HEK293 (cell line): Measurements from ENCODE around the gene NELL1.

Experiments used
- CTCF ChIA-PET: fragments of 350-600 bp; formaldehyde crosslinking; extraction: SDS; loops from one replicate; lab custom pipeline; 2021; ENCODE audit warnings: antibody characterized with exemption; lab: Yijun Ruan, JAX
- POLR2A ChIA-PET: fragments of 300-600 bp; formaldehyde crosslinking; extraction: SDS; loops from one replicate; lab custom pipeline; 2020; ENCODE audit warnings: antibody characterized with exemption, inconsistent platforms; lab: Yijun Ruan, JAX
- H3K27ac ChIP-seq: fragments of 200-500 bp; sonication (Bioruptor generic); 2 replicates; pipeline ENCODE4 v1.5.1; 2014; ENCODE audit warnings: low read depth, low read length, control low read depth, inconsistent platforms; ENCODE audit errors: extremely low read depth
- H3K36me3 ChIP-seq, 2 experiments: fragments of 200-500 bp in 1 of 2; sonication (Bioruptor generic) in 1 of 2; 1 replicate in 1 of 2; 2 replicates in 1 of 2; pipeline ENCODE4 v1.5.1; 2014 to 2017; ENCODE audit warnings: inconsistent platforms in 2 of 2, low read length in 2 of 2; ENCODE audit not compliant: control insufficient read depth in 2 of 2, insufficient read depth in 1 of 2
- H3K4me1 ChIP-seq: fragments of 200-500 bp; sonication (Bioruptor generic); 2 replicates; pipeline ENCODE4 v1.5.1; 2014; ENCODE audit warnings: mild to moderate bottlenecking, low read length, inconsistent platforms; ENCODE audit not compliant: control insufficient read depth, insufficient read depth
- H3K4me3 ChIP-seq: 2 replicates; pipeline ENCODE4 v1.5.1; 2011; ENCODE audit warnings: low read depth, mild to moderate bottlenecking, control low read depth, low read length, moderate library complexity
- H3K9me3 ChIP-seq: fragments of 200-500 bp; sonication (Bioruptor generic); 2 replicates; pipeline ENCODE4 v1.5.1; 2014; ENCODE audit warnings: low read depth, low read length, inconsistent platforms; ENCODE audit not compliant: control insufficient read depth, insufficient read depth
- GLI4 ChIP-seq: fragments of 450-650 bp; formaldehyde crosslinking; IDR thresholded peaks from 2 replicates; pipeline ENCODE4 v1.5.1; 2016; ENCODE audit warnings: missing biosample characterization, missing genetic modification characterization
- HOXA7 ChIP-seq: sonication (generic); formaldehyde crosslinking; IDR thresholded peaks from 2 replicates; pipeline ENCODE4 v1.8.1; 2022; ENCODE audit warnings: missing genetic modification reagents, borderline replicate concordance
- MEIS1 ChIP-seq: sonication (generic); formaldehyde crosslinking; IDR thresholded peaks from 2 replicates; pipeline ENCODE4 v1.8.1; 2022; ENCODE audit warnings: missing genetic modification reagents, mild to moderate bottlenecking, borderline replicate concordance
- MZF1 ChIP-seq: fragments of 450-650 bp; formaldehyde crosslinking; IDR thresholded peaks from 2 replicates; pipeline ENCODE4 v1.5.1; 2017; ENCODE audit warnings: missing biosample characterization, missing genetic modification characterization, borderline replicate concordance
- OVOL3 ChIP-seq: fragments of 450-650 bp; formaldehyde crosslinking; IDR thresholded peaks from 2 replicates; pipeline ENCODE4 v1.5.1; 2016; ENCODE audit warnings: missing biosample characterization, missing genetic modification characterization
- PRDM1 ChIP-seq: fragments of 450-650 bp; formaldehyde crosslinking; IDR thresholded peaks from 2 replicates; pipeline ENCODE4; 2016; ENCODE audit warnings: missing biosample characterization, missing genetic modification characterization
- WT1 ChIP-seq: fragments of 450-650 bp; formaldehyde crosslinking; IDR thresholded peaks from 2 replicates; pipeline ENCODE4 v1.5.1; 2016; ENCODE audit warnings: missing biosample characterization, missing genetic modification characterization
- ZBTB8A ChIP-seq: fragments of 450-650 bp; formaldehyde crosslinking; IDR thresholded peaks from 2 replicates; pipeline ENCODE4 v1.5.1; 2016; ENCODE audit warnings: missing biosample characterization, missing genetic modification characterization
- ZNF175 ChIP-seq: fragments of 450-650 bp; formaldehyde crosslinking; IDR thresholded peaks from 2 replicates; pipeline ENCODE4 v1.5.1; 2016; ENCODE audit warnings: missing biosample characterization, missing genetic modification characterization
- ZNF19 ChIP-seq: fragments of 450-650 bp; formaldehyde crosslinking; IDR thresholded peaks from 2 replicates; pipeline ENCODE4; 2016; ENCODE audit warnings: missing biosample characterization, missing genetic modification characterization, low read depth
- ZNF2 ChIP-seq: fragments of 450-650 bp; formaldehyde crosslinking; IDR thresholded peaks from 2 replicates; pipeline ENCODE4 v1.5.1; 2016; ENCODE audit warnings: missing biosample characterization, missing genetic modification characterization
- ZNF302 ChIP-seq: fragments of 450-650 bp; formaldehyde crosslinking; IDR thresholded peaks from 2 replicates; pipeline ENCODE4 v1.5.1; 2016; ENCODE audit warnings: missing biosample characterization, missing genetic modification characterization, low read depth
- ZNF37A ChIP-seq: fragments of 450-650 bp; IDR thresholded peaks from 2 replicates; pipeline ENCODE4 v1.5.1; 2018; ENCODE audit warnings: missing biosample characterization, missing genetic modification characterization
- ZNF391 ChIP-seq: fragments of 450-650 bp; formaldehyde crosslinking; IDR thresholded peaks from 2 replicates; pipeline ENCODE4 v1.5.1; 2016; ENCODE audit warnings: low read depth, missing biosample characterization, missing genetic modification characterization, borderline replicate concordance
- ZNF510 ChIP-seq: fragments of 450-650 bp; formaldehyde crosslinking; IDR thresholded peaks from 2 replicates; pipeline ENCODE4 v1.5.1; 2018; ENCODE audit warnings: mild to moderate bottlenecking, missing genetic modification characterization, missing biosample characterization; ENCODE audit not compliant: insufficient replicate concordance
- ZNF514 ChIP-seq: fragments of 450-650 bp; formaldehyde crosslinking; IDR thresholded peaks from 2 replicates; pipeline ENCODE4 v1.5.1; 2016; ENCODE audit warnings: missing biosample characterization, missing genetic modification characterization
- ZNF664 ChIP-seq: fragments of 450-650 bp; formaldehyde crosslinking; IDR thresholded peaks from 2 replicates; pipeline ENCODE4 v1.5.1; 2016; ENCODE audit warnings: missing biosample characterization, missing genetic modification characterization
- ZNF670 ChIP-seq: fragments of 450-650 bp; formaldehyde crosslinking; IDR thresholded peaks from 2 replicates; pipeline ENCODE4 v1.5.1; 2016; ENCODE audit warnings: missing biosample characterization, missing genetic modification characterization, low read depth
- ZNF677 ChIP-seq: fragments of 450-650 bp; IDR thresholded peaks from 2 replicates; pipeline ENCODE4 v1.5.0; 2018; ENCODE audit warnings: missing biosample characterization, mild to moderate bottlenecking, missing genetic modification characterization, moderate library complexity
- ZNF701 ChIP-seq: fragments of 450-650 bp; formaldehyde crosslinking; IDR thresholded peaks from 2 replicates; pipeline ENCODE4 v1.5.1; 2016; ENCODE audit warnings: missing biosample characterization, missing genetic modification characterization
- ZNF747 ChIP-seq: fragments of 450-650 bp; formaldehyde crosslinking; IDR thresholded peaks from 2 replicates; pipeline ENCODE4 v1.5.1; 2016; ENCODE audit warnings: missing biosample characterization, missing genetic modification characterization
- ZNF76 ChIP-seq: fragments of 450-650 bp; formaldehyde crosslinking; IDR thresholded peaks from 2 replicates; pipeline ENCODE4; 2016; ENCODE audit warnings: low read depth, missing biosample characterization, missing genetic modification characterization, borderline replicate concordance
- ZNF791 ChIP-seq: fragments of 450-650 bp; formaldehyde crosslinking; IDR thresholded peaks from 2 replicates; pipeline ENCODE4 v1.5.1; 2016; ENCODE audit warnings: missing biosample characterization, missing genetic modification characterization
- TF ChIP-seq, protein P1 (sequence below): fragments of 450-650 bp; formaldehyde crosslinking; IDR thresholded peaks from 2 replicates; pipeline ENCODE4 v1.5.0; 2017; ENCODE audit warnings: missing biosample characterization, missing genetic modification characterization, borderline replicate concordance
- TF ChIP-seq, protein P2 (sequence below): fragments of 450-650 bp; formaldehyde crosslinking; conservative IDR thresholded peaks from 2 replicates; pipeline ENCODE4 v1.5.1; 2016; ENCODE audit warnings: low read depth, missing biosample characterization, missing genetic modification characterization
- TF ChIP-seq, protein P3 (sequence below): fragments of 450-650 bp; formaldehyde crosslinking; optimal IDR thresholded peaks from 2 replicates; pipeline ENCODE3; 2016; ENCODE audit warnings: missing biosample characterization, mild to moderate bottlenecking, missing genetic modification characterization
- TF ChIP-seq, protein P4 (sequence below): fragments of 450-650 bp; formaldehyde crosslinking; IDR thresholded peaks from 2 replicates; pipeline ENCODE4 v1.5.1; 2016; ENCODE audit warnings: missing biosample characterization, missing genetic modification characterization, low read depth

NELL1 gene

DNA sequence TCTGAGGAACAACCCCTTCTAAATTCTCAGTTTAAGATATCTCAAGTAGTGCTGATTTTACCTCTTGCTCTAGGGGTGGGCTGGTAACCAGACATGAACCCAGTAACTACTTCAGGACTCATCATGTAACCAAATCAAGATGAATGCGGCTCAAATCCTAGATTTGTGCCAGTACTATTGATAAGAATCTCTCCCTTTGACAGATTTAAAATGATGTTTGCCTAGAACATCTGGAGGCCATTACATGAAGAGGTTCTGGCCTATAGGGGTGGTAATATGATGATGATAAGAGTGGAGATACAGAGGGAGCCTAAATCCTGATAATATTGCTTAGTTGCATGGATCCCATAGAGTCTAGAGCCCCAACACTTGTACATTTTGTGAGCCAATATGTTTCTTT, 850.9 kb downstream of the NELL1 start (continued):
- TF ChIP-seq, protein P1, sequence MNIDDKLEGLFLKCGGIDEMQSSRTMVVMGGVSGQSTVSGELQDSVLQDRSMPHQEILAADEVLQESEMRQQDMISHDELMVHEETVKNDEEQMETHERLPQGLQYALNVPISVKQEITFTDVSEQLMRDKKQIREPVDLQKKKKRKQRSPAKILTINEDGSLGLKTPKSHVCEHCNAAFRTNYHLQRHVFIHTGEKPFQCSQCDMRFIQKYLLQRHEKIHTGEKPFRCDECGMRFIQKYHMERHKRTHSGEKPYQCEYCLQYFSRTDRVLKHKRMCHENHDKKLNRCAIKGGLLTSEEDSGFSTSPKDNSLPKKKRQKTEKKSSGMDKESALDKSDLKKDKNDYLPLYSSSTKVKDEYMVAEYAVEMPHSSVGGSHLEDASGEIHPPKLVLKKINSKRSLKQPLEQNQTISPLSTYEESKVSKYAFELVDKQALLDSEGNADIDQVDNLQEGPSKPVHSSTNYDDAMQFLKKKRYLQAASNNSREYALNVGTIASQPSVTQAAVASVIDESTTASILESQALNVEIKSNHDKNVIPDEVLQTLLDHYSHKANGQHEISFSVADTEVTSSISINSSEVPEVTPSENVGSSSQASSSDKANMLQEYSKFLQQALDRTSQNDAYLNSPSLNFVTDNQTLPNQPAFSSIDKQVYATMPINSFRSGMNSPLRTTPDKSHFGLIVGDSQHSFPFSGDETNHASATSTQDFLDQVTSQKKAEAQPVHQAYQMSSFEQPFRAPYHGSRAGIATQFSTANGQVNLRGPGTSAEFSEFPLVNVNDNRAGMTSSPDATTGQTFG: no peak
- TF ChIP-seq ZNF391 (tag by site-specific recombination) (no peak), ZNF2 (tag by site-specific recombination) (no peak), ZNF76 (tag by site-specific recombination) (no peak), ZNF175 (tag by site-specific recombination) (no peak), PRDM1 (no peak), ZNF670 (tag by site-specific recombination) (no peak)

DNA sequence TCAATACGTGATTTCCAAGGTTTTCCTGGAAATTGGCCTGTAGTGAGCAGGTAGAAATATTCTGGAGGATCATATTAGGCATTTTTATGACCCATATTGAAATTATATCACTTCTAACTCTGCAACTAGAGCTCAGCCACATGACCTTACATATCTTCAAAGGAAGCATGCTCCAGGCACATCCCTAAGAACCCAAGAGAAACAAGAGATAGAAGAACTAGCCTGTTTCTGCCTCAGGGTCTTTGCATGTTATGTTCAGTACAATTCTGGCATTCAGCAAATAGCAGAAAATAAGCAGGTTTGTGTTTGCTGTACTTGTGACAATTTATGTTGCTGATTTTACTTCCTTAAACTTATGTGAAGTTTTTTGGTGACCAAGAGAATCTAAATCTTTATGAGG, 859.8 kb downstream of the NELL1 start:
- Histone ChIP-seq H3K4me3 (no peak overlapping the region), H3K9me3 (no peaks in the 10 kb centered on the region), H3K36me3 (no peaks in the 10 kb centered on the region), H3K4me1 (no peaks in the 10 kb centered on the region), H3K27ac (no peak overlapping the region)
- ChIA-PET CTCF (no interaction called here), POLR2A (no interaction called here)
- TF ChIP-seq MEIS1 (CRISPR knock-in tag) (no peak), ZBTB8A (tag by site-specific recombination) (no peak), OVOL3 (tag by site-specific recombination) (no peak), GLI4 (tag by site-specific recombination) (no peak), MZF1 (tag by site-specific recombination) (no peak), ZNF514 (tag by site-specific recombination) (no peak), HOXA7 (CRISPR knock-in tag) (no peak)
- TF ChIP-seq, protein P2, sequence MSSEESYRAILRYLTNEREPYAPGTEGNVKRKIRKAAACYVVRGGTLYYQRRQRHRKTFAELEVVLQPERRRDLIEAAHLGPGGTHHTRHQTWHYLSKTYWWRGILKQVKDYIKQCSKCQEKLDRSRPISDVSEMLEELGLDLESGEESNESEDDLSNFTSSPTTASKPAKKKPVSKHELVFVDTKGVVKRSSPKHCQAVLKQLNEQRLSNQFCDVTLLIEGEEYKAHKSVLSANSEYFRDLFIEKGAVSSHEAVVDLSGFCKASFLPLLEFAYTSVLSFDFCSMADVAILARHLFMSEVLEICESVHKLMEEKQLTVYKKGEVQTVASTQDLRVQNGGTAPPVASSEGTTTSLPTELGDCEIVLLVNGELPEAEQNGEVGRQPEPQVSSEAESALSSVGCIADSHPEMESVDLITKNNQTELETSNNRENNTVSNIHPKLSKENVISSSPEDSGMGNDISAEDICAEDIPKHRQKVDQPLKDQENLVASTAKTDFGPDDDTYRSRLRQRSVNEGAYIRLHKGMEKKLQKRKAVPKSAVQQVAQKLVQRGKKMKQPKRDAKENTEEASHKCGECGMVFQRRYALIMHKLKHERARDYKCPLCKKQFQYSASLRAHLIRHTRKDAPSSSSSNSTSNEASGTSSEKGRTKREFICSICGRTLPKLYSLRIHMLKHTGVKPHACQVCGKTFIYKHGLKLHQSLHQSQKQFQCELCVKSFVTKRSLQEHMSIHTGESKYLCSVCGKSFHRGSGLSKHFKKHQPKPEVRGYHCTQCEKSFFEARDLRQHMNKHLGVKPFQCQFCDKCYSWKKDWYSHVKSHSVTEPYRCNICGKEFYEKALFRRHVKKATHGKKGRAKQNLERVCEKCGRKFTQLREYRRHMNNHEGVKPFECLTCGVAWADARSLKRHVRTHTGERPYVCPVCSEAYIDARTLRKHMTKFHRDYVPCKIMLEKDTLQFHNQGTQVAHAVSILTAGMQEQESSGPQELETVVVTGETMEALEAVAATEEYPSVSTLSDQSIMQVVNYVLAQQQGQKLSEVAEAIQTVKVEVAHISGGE: no peak

DNA sequence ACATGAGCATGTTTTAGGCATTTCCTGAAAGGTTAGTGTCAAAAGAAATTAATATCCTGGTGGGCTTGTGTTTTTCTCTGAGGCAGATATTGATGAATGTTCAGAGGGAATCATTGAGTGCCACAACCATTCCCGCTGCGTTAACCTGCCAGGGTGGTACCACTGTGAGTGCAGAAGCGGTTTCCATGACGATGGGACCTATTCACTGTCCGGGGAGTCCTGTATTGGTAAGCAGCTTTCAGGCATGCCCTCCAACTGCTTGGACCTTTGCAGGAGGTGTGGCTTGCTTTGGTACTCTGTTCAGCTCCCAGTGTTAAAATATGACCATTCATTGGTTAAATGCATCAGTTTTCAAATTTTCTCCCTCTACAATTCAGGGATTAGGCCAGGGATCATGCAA, 864.9 kb downstream of the NELL1 start:
- Histone ChIP-seq H3K4me3 (no peak overlapping the region), H3K4me1 (no peaks in the 10 kb centered on the region), H3K27ac (no peak overlapping the region), H3K9me3 (no peaks in the 10 kb centered on the region), H3K36me3 (no peaks in the 10 kb centered on the region)
- ChIA-PET CTCF (no interaction called here), POLR2A (no interaction called here)
- TF ChIP-seq WT1 (no peak), ZNF510 (tag by site-specific recombination) (no peak), ZNF664 (no peak), ZNF37A (tag by site-specific recombination) (no peak), ZNF76 (tag by site-specific recombination) (no peak), ZNF701 (no peak), ZNF19 (tag by site-specific recombination) (no peak), ZNF302 (tag by site-specific recombination) (no peak), ZNF747 (tag by site-specific recombination) (no peak), ZNF677 (tag by site-specific recombination) (no peak), ZNF791 (tag by site-specific recombination) (no peak)
- TF ChIP-seq, protein P3, sequence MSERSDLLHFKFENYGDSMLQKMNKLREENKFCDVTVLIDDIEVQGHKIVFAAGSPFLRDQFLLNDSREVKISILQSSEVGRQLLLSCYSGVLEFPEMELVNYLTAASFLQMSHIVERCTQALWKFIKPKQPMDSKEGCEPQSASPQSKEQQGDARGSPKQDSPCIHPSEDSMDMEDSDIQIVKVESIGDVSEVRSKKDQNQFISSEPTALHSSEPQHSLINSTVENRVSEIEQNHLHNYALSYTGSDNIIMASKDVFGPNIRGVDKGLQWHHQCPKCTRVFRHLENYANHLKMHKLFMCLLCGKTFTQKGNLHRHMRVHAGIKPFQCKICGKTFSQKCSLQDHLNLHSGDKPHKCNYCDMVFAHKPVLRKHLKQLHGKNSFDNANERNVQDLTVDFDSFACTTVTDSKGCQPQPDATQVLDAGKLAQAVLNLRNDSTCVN (tag by site-specific recombination): no peak
- TF ChIP-seq, protein P4, sequence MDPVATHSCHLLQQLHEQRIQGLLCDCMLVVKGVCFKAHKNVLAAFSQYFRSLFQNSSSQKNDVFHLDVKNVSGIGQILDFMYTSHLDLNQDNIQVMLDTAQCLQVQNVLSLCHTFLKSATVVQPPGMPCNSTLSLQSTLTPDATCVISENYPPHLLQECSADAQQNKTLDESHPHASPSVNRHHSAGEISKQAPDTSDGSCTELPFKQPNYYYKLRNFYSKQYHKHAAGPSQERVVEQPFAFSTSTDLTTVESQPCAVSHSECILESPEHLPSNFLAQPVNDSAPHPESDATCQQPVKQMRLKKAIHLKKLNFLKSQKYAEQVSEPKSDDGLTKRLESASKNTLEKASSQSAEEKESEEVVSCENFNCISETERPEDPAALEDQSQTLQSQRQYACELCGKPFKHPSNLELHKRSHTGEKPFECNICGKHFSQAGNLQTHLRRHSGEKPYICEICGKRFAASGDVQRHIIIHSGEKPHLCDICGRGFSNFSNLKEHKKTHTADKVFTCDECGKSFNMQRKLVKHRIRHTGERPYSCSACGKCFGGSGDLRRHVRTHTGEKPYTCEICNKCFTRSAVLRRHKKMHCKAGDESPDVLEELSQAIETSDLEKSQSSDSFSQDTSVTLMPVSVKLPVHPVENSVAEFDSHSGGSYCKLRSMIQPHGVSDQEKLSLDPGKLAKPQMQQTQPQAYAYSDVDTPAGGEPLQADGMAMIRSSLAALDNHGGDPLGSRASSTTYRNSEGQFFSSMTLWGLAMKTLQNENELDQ: no peak
